H1 (cell line): ENCODE data around the gene MAPK8. TPM values are rescaled to one million over a fixed set of nuclear protein-coding genes. Genes with fewer than 3 reads are reported as not detected.

Experiments used
- CTCF ChIA-PET: fragments of 300-600 bp; sonication (Branson Sonifier 250); formaldehyde crosslinking; loops from one replicate; lab custom pipeline; 2021; ENCODE audit not compliant: partially characterized antibody; lab: Charles Lee
- POLR2A ChIA-PET: fragments of 300-600 bp; sonication (Branson Sonifier 250); formaldehyde crosslinking; loops from one replicate; lab custom pipeline; 2021; ENCODE audit warnings: inconsistent platforms; ENCODE audit not compliant: partially characterized antibody; lab: Charles Lee
- DNase-seq, 2 experiments: peaks; one replicate each; pipeline versions ENCODE4 v3.0.0 to v3.0.0-alpha.2; 2010 to 2022; ENCODE audit warnings: low spot score in 2 of 2, low read depth in 1 of 2, mixed read lengths in 1 of 2
- FAIRE-seq: peaks from 2 replicates; lab custom pipeline; 2011; peaks lifted over from hg19 to GRCh38; lab: Jason Lieb, UNC
- H2AFZ ChIP-seq: 2 replicates; pipeline ENCODE4 v1.8.1; 2012; ENCODE audit warnings: low read length, inconsistent platforms
- H2AK5ac ChIP-seq: 2 replicates; pipeline ENCODE4 v1.6.1; 2013; ENCODE audit warnings: low read depth, low read length
- H2BK120ac ChIP-seq: replicated peaks from 2 replicates; pipeline ENCODE3; 2013; ENCODE audit warnings: low read depth, low read length, inconsistent platforms
- H2BK12ac ChIP-seq: 2 replicates; pipeline ENCODE4 v1.6.1; 2013; ENCODE audit warnings: low read depth, low read length
- H2BK15ac ChIP-seq: 2 replicates; pipeline ENCODE4 v1.6.1; 2013; ENCODE audit warnings: low read length
- H2BK20ac ChIP-seq: 2 replicates; pipeline ENCODE4 v1.6.1; 2013; ENCODE audit warnings: low read length
- H2BK5ac ChIP-seq: 2 replicates; pipeline ENCODE4 v1.6.1; 2013; ENCODE audit warnings: low read depth, low read length
- H3K14ac ChIP-seq: 2 replicates; pipeline ENCODE4 v1.6.1; 2013; ENCODE audit warnings: inconsistent platforms; ENCODE audit not compliant: insufficient read length
- H3K18ac ChIP-seq: 2 replicates; pipeline ENCODE4 v1.6.1; 2013; ENCODE audit warnings: low read length; ENCODE audit errors: extremely low read depth
- H3K23ac ChIP-seq: 2 replicates; pipeline ENCODE4 v1.6.1; 2013; ENCODE audit warnings: inconsistent platforms; ENCODE audit not compliant: insufficient read length
- H3K23me2 ChIP-seq: 2 replicates; pipeline ENCODE4 v1.6.1; 2013; ENCODE audit warnings: low read depth, low read length
- H3K27ac ChIP-seq: 2 replicates; pipeline ENCODE4 v1.6.1; 2011; ENCODE audit warnings: low read depth, low read length, inconsistent platforms
- H3K27me3 ChIP-seq, 4 experiments: replicated peaks in 1 of 4; 1 replicate in 1 of 4; 2 replicates in 3 of 4; pipeline versions ENCODE4 v1.6.1 to v1.8.1; 2011 to 2013; ENCODE audit warnings: low read length in 3 of 4, mild to moderate bottlenecking in 3 of 4, inconsistent platforms in 2 of 4, mixed read lengths in 2 of 4, moderate library complexity in 1 of 4; ENCODE audit not compliant: control insufficient read depth in 3 of 4, insufficient read depth in 3 of 4; ENCODE audit errors: extremely low read depth in 1 of 4
- H3K36me3 ChIP-seq, 4 experiments: 2 replicates each; pipeline versions ENCODE4 v1.6.1 to v1.8.1; 2011 to 2013; ENCODE audit warnings: mild to moderate bottlenecking in 4 of 4, low read length in 3 of 4, moderate library complexity in 2 of 4, control low read depth in 1 of 4, inconsistent platforms in 1 of 4; ENCODE audit not compliant: insufficient read depth in 4 of 4, control insufficient read depth in 2 of 4
- H3K4ac ChIP-seq: replicated peaks from 2 replicates; pipeline ENCODE3; 2013; ENCODE audit warnings: low read length, low read depth, mixed read lengths, inconsistent platforms; ENCODE audit not compliant: insufficient read length
- H3K4me1 ChIP-seq, 4 experiments: replicated peaks in 1 of 4; 1 replicate in 1 of 4; 2 replicates in 3 of 4; pipeline versions ENCODE4 v1.6.1 to v1.8.1; 2011 to 2013; ENCODE audit warnings: low read length in 3 of 4, inconsistent platforms in 2 of 4, mixed read lengths in 1 of 4; ENCODE audit not compliant: insufficient read depth in 4 of 4, control insufficient read depth in 3 of 4
- H3K4me2 ChIP-seq, 2 experiments: 2 replicates each; pipeline versions ENCODE4 v1.6.1 to v1.8.1; 2011 to 2013; ENCODE audit warnings: low read depth in 2 of 2, low read length in 2 of 2, control low read depth in 1 of 2, inconsistent platforms in 1 of 2, mild to moderate bottlenecking in 1 of 2; ENCODE audit not compliant: insufficient read depth in 1 of 2
- H3K4me3 ChIP-seq, 4 experiments: fragments of 200-600, 300-600 bp in 1 of 4; sonication (generic), shearing (Covaris generic), sonication (Bioruptor Twin) in 1 of 4; 2 replicates each; pipeline versions ENCODE4 v1.5.1 to v1.8.1; 2011 to 2016; ENCODE audit warnings: low read length in 4 of 4, low read depth in 3 of 4, control low read depth in 2 of 4, inconsistent platforms in 2 of 4, mild to moderate bottlenecking in 2 of 4, mixed read lengths in 1 of 4, moderate library complexity in 1 of 4; ENCODE audit not compliant: insufficient read depth in 2 of 4; ENCODE audit errors: extremely low read depth in 1 of 4
- H3K56ac ChIP-seq: replicated peaks from 2 replicates; pipeline ENCODE3; 2013; ENCODE audit warnings: low read depth, mild to moderate bottlenecking, mixed read lengths, low read length, inconsistent platforms; ENCODE audit not compliant: insufficient read length
- H3K79me1 ChIP-seq: 2 replicates; pipeline ENCODE4 v1.6.1; 2013; ENCODE audit warnings: low read depth, low read length, control low read depth
- H3K79me2 ChIP-seq, 2 experiments: 2 replicates each; pipeline versions ENCODE4 v1.6.1 to v1.8.1; 2012 to 2013; ENCODE audit warnings: low read length in 2 of 2, mild to moderate bottlenecking in 2 of 2, inconsistent platforms in 1 of 2; ENCODE audit not compliant: insufficient read depth in 2 of 2, control insufficient read depth in 1 of 2
- H3K9ac ChIP-seq, 4 experiments: replicated peaks in 1 of 4; 1 replicate in 1 of 4; 2 replicates in 3 of 4; pipeline versions ENCODE4 v1.6.1 to v1.8.1; 2011 to 2013; ENCODE audit warnings: low read depth in 3 of 4, low read length in 3 of 4, control low read depth in 2 of 4, mild to moderate bottlenecking in 2 of 4, moderate library complexity in 2 of 4, inconsistent platforms in 1 of 4; ENCODE audit errors: extremely low read depth in 1 of 4
- H3K9me3 ChIP-seq, 2 experiments: 2 replicates each; pipeline versions ENCODE4 v1.6.1 to v1.8.1; 2012 to 2013; ENCODE audit warnings: mild to moderate bottlenecking in 2 of 2, moderate library complexity in 2 of 2, control low read depth in 1 of 2, inconsistent platforms in 1 of 2, low read depth in 1 of 2, low read length in 1 of 2, mixed read lengths in 1 of 2; ENCODE audit not compliant: insufficient read depth in 2 of 2
- H4K20me1 ChIP-seq, 2 experiments: replicated peaks in 1 of 2; 2 replicates each; pipeline versions ENCODE3 to v1.8.1; 2011 to 2013; ENCODE audit warnings: inconsistent platforms in 2 of 2, low read length in 2 of 2, mild to moderate bottlenecking in 1 of 2; ENCODE audit not compliant: insufficient read depth in 2 of 2, control insufficient read depth in 1 of 2
- H4K5ac ChIP-seq: 2 replicates; pipeline ENCODE4 v1.6.1; 2013; ENCODE audit warnings: low read length, low read depth, mixed read lengths, inconsistent platforms; ENCODE audit not compliant: insufficient read length
- H4K8ac ChIP-seq: 2 replicates; pipeline ENCODE4 v1.8.0; 2013; ENCODE audit warnings: mild to moderate bottlenecking, moderate library complexity, low read length, inconsistent platforms; ENCODE audit not compliant: insufficient read depth; ENCODE audit errors: extremely low read depth
- H4K91ac ChIP-seq: replicated peaks from 2 replicates; pipeline ENCODE3; 2013; ENCODE audit warnings: low read length, mixed read lengths, inconsistent platforms; ENCODE audit not compliant: insufficient read length
- WGBS, 2 experiments: shearing (Covaris generic) in 1 of 2; methylation state at CpG; one replicate each; pipeline versions ENCODE4 v1.1.6 to v1.1.7; 2013 to 2015; ENCODE audit warnings: low lambda C conversion rate in 2 of 2, mixed read lengths in 2 of 2, inconsistent platforms in 1 of 2, low coverage in 1 of 2, missing lambda C conversion rate in 1 of 2; ENCODE audit not compliant: insufficient replicate concordance in 2 of 2, insufficient coverage in 1 of 2, insufficient read length in 1 of 2; ENCODE audit errors: extremely low coverage in 1 of 2, missing lambda C conversion rate in 1 of 2; 5-methylcytosine and 5-hydroxymethylcytosine counted together
- polyA plus RNA-seq, 7 experiments: library from polyadenylated mRNA; depleted of rRNA in 3 of 7; stranded (reverse) in 5 of 7; unstranded in 2 of 7; fragments of >200 nt in 5 of 7; fragments of 200-250 nt in 2 of 7; gene quantifications; 1 replicate in 5 of 7; 2 replicates in 1 of 7; 4 replicates in 1 of 7; pipeline versions ENCODE4 v1.2.1 to v1.2.3, GENCODE V29; 2011 to 2013; ENCODE audit warnings: missing spikeins in 2 of 7, mixed read lengths in 2 of 7
- total RNA-seq: library from RNA; stranded (reverse); fragmentation: NEBNext Ultra II Directional; extraction: Animal tissue kit (Norgen Biotek cat#: 25700); gene quantifications from 2 replicates; pipeline ENCODE4 v1.2.1, GENCODE V29; 2021

MAPK8 gene
- total and polyA plus RNA-seq, 2 of the 8 experiments (the other 6 are each of a cell fraction or from before 2014, with no cell fraction given) = 23.3 to 71.3 TPM

GRCh38 chr10:48460182-48460581, 153.7 kb downstream of the MAPK8 start:
- WGBS, 2 experiments = 86% methylated on average over 2 of the region's 2 CpGs; no CpG with 5 or more reads in 1 of the 2 experiments
- H3K56ac ChIP-seq = no peak overlapping the region
- no peaks in the 10 kb centered on the region for H3K27me3 ChIP-seq
- H3K27ac ChIP-seq = no peak overlapping the region
- CTCF ChIA-PET = interaction anchor here (0.8 to 12.6 kb wide), 11 partner anchors 9 to 155 kb away, joined by 3 to 112 read pairs (median 4); no protein-coding TSS in a partner anchor
- H2BK15ac ChIP-seq = no peak overlapping the region
- no peak overlapping the region for H2AFZ ChIP-seq
- FAIRE-seq (no peak), DNase-seq (no peak)
- H3K79me2 ChIP-seq = no peaks in the 10 kb centered on the region
- no peak overlapping the region for H4K91ac ChIP-seq
- H4K8ac ChIP-seq = no peak overlapping the region
- H2BK120ac ChIP-seq = no peak overlapping the region
- no peaks in the 10 kb centered on the region for H3K23me2 ChIP-seq
- no peaks in the 10 kb centered on the region for H3K9me3 ChIP-seq
- no peak overlapping the region for H3K18ac ChIP-seq
- no peak overlapping the region for H2AK5ac ChIP-seq
- H3K4me2 ChIP-seq = no peak overlapping the region
- H3K4me3 ChIP-seq = no peak overlapping the region
- H4K20me1 ChIP-seq = peaks cover under 1 to 8% of the 10 kb centered on the region in 2 experiments
- no peaks in the 10 kb centered on the region for H3K36me3 ChIP-seq
- H3K4ac ChIP-seq = no peak overlapping the region
- H2BK12ac ChIP-seq = no peak overlapping the region
- 0 out of 2 replicates have a peak overlapping the region, but pooled peaks have one; percentile 1 for H2BK5ac ChIP-seq
- H2BK20ac ChIP-seq = no peak overlapping the region
- H3K79me1 ChIP-seq = no peaks in the 10 kb centered on the region; the same call in 1 of the 2 replicates
- no peak overlapping the region for H4K5ac ChIP-seq
- H3K23ac ChIP-seq = no peak overlapping the region
- no peak overlapping the region for H3K14ac ChIP-seq
- H3K9ac ChIP-seq = no peak overlapping the region
- peaks cover 0 to 7% (median 3%) of the 10 kb centered on the region in 4 experiments; a peak in 5 of 7 replicates for H3K4me1 ChIP-seq
- POLR2A ChIA-PET = no interaction called here
